Sigmoid colon (tissue), 7 donors: ENCODE data around the gene MED22. TPM values are rescaled to one million over a fixed set of nuclear protein-coding genes. Genes with fewer than 3 reads are reported as not detected.

ENCODE experiments used
- DNase-seq: peaks from one replicate; pipeline ENCODE4 v3.0.0-alpha.2; 2019
- H3K27ac ChIP-seq, 4 donors: fragments of 200-600 bp; sonication (generic); one replicate each; pipeline ENCODE4 v1.5.1; 2016 to 2019; ENCODE audit warnings: mild to moderate bottlenecking in 1 of 4
- H3K27me3 ChIP-seq, 3 donors: fragments of 200-600 bp; sonication (generic); one replicate each; pipeline ENCODE4 v1.5.1; 2019; ENCODE audit warnings: mild to moderate bottlenecking in 1 of 3
- H3K36me3 ChIP-seq, 4 donors: fragments of 200-600 bp; sonication (generic); one replicate each; pipeline ENCODE4 v1.5.1; 2016 to 2019
- H3K4me1 ChIP-seq, 4 donors: fragments of 200-600 bp; sonication (generic); one replicate each; pipeline ENCODE4 v1.5.1; 2017 to 2019
- H3K4me3 ChIP-seq, 4 donors: fragments of 200-600 bp; sonication (generic); one replicate each; pipeline ENCODE4 v1.5.1; 2017 to 2019; ENCODE audit warnings: mild to moderate bottlenecking in 2 of 4, moderate library complexity in 1 of 4
- H3K9me3 ChIP-seq, 4 donors: fragments of 200-600 bp in 3 of 4; sonication (generic) in 3 of 4; one replicate each; pipeline versions ENCODE4 v1.5.1 to v1.6.1; 2013 to 2019
- CTCF ChIP-seq, 4 experiments: fragments of 450-650 bp in 3 of 4; fragments of 200-600 bp in 1 of 4; IDR thresholded peaks; one replicate each; pipeline ENCODE4 v1.5.1; 2016 to 2019; ENCODE audit warnings: antibody characterized with exemption in 4 of 4, mild to moderate bottlenecking in 3 of 4, moderate library complexity in 2 of 4
- EP300 ChIP-seq, 4 donors: sonication (generic); formaldehyde crosslinking; IDR thresholded peaks; one replicate each; pipeline ENCODE4 v1.6.1; 2017; ENCODE audit warnings: antibody characterized with exemption in 4 of 4
- POLR2A ChIP-seq, 2 donors: fragments of 450-650 bp; IDR thresholded peaks; one replicate each; pipeline ENCODE4 v1.6.1; 2016; ENCODE audit warnings: antibody characterized with exemption in 2 of 2, mild to moderate bottlenecking in 2 of 2, moderate library complexity in 2 of 2
- POLR2AphosphoS5 ChIP-seq, 4 donors: sonication (generic); formaldehyde crosslinking; IDR thresholded peaks; one replicate each; pipeline ENCODE4 v1.6.1; 2017; ENCODE audit warnings: antibody characterized with exemption in 4 of 4
- WGBS, 2 donors: extraction: QIAGEN DNeasy Blood & Tissue Kit; methylation state at CpG; one replicate each; pipeline ENCODE4 v1.1.7; 2013; 5-methylcytosine and 5-hydroxymethylcytosine counted together
- intact Hi-C: fragments of 100-400 bp; cut with DNase I; formaldehyde crosslinking; loops from one replicate; pipeline ENCODE4 v1.15.1; 2023
- polyA plus RNA-seq, 3 donors: library from polyadenylated mRNA; stranded (reverse); fragments of 200-250 nt; gene quantifications; one replicate each; pipeline ENCODE4 v1.2.3, GENCODE V29; 2013
- total RNA-seq, 4 donors: library from RNA; depleted of rRNA; stranded (reverse); fragments of >200 nt; gene quantifications; one replicate each; pipeline ENCODE4 v1.1.0, GENCODE V29; 2016
- donor health status: healthy with polysubstance abuse.
- donor health status: Bipolar disorder and iron deficiency.
- donor health status: healthy.

MED22 gene
- total and polyA plus RNA-seq, 7 donors: 8.4 to 31.3 (median 23.7) TPM

DNA sequence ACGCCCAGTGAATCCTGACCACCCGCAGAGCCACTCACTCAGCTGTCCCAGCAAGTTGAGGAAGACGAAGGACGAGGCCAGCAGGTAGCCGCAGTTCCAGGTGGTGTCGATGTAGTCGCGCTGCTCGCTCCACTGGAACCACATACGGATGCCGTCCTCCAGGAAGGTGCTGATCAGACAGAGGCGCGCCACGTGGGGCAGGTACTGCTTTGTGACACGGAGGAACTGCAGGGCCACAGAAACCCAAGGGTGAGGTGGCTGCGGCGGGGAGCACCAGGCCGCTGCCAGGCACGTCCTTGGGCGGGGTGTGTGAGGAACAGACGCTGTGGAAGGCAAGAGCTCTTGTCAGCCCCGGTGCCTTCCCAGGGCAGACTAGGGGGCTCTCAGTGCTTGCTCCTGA lies 19.3 kb upstream of the MED22 start:
- intact Hi-C loops: no loop called here
- Histone ChIP-seq H3K4me3 (no peak overlapping the region), H3K36me3 (peaks cover 16 to 70% (median 38%) of the 10 kb centered on the region in 4 donors), H3K9me3 (no peaks in the 10 kb centered on the region), H3K27ac (no peak overlapping the region), H3K4me1 (peaks cover 0 to 55% (median 48%) of the 10 kb centered on the region in 4 donors), H3K27me3 (no peaks in the 10 kb centered on the region)
- no peak for DNase-seq
- TF ChIP-seq EP300 (IDR thresholded peaks at IDR 0.05) (no peak), CTCF (IDR thresholded peaks at IDR 0.05) (no peak), POLR2A (IDR thresholded peaks at IDR 0.05) (no peak), POLR2AphosphoS5 (IDR thresholded peaks at IDR 0.05) (no peak)
- 95% methylated on average over 22 of the region's 22 CpGs for whole genome bisulfite sequencing, 2 donors

DNA sequence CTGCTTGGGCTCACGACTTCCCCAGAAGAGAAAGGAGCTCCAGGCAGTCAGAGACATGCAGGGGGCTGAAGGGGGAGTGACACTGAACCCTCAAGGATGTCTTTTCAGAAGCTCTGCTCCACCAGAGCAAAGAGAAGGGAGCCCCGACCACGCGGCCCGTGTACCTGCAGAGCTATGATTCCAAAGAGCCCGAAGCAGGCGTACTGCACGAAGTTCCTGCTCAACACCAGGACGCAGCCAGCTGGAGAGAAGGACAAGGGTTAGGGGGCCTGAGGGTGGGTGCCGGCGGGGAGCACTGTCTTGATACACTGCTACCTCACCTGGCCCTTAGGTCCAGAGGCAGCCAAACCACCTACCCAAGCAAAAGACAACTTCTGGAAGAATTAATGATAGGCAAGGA lies 18.5 kb upstream of the MED22 start:
- intact Hi-C loops: no loop called here
- Histone ChIP-seq H3K36me3 (peaks cover 16 to 78% (median 42%) of the 10 kb centered on the region in 4 donors), H3K27me3 (no peaks in the 10 kb centered on the region), H3K4me3 (no peak overlapping the region), H3K4me1 (peaks cover 0 to 47% (median 41%) of the 10 kb centered on the region in 4 donors), H3K27ac (no peak overlapping the region), H3K9me3 (no peaks in the 10 kb centered on the region)
- TF ChIP-seq EP300 (IDR thresholded peaks at IDR 0.05) (no peak), CTCF (IDR thresholded peaks at IDR 0.05) (no peak), POLR2AphosphoS5 (IDR thresholded peaks at IDR 0.05) (no peak), POLR2A (IDR thresholded peaks at IDR 0.05) (no peak)
- 95% methylated on average over 11 of the region's 11 CpGs for WGBS, 2 donors
- DNase-seq: no peak

- intact Hi-C loops: no loop called here
- no peak for DNase-seq
- Histone ChIP-seq H3K27me3 (no peaks in the 10 kb centered on the region), H3K4me3 (no peak overlapping the region), H3K4me1 (peaks cover 0 to 12% (median 8%) of the 10 kb centered on the region in 4 donors), H3K9me3 (no peaks in the 10 kb centered on the region), H3K36me3 (peaks cover 16 to 78% (median 48%) of the 10 kb centered on the region in 4 donors), H3K27ac (no peak overlapping the region)
- WGBS, 2 donors: 89 to 92% methylated on average over 15 of the region's 15 CpGs
- TF ChIP-seq POLR2AphosphoS5 (IDR thresholded peaks at IDR 0.05) (no peak), POLR2A (IDR thresholded peaks at IDR 0.05) (no peak)
These were observed 14.6 kb upstream of the MED22 start for GRCh38 chr9:133362359-133363044.

DNA sequence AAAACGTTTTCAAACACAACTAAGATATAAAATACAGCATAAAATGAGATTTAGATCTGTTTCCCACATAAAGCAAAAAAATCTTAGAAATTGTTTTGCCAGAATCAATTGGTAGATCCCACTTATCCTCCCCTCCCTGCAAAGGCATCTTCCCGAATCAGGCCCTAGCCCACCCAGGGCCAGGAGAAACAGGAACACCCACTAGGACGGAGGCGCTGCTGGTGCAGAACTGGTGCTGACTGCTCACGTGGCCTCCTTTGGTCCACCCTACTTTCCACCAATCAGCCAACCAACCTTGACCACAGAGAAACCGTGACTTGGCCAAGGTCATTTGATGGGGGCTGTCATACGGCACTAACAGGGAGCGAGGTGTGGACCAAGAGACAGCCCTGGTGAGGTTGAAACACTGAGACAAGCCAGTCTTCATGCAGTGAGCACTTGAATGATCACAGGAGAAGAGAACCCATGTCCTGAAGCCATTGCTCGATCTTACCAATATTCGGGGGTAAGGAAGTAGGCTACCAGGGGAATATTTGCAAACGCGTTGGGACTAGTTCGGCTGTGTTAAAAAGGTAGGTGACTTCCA lies 13.7 kb upstream of the MED22 start:
- TF ChIP-seq POLR2A (IDR thresholded peaks at IDR 0.05): no peak
- H3K27me3 ChIP-seq: no peaks in the 10 kb centered on the region
- no peak for DNase-seq
- no peak overlapping the region for H3K4me3 ChIP-seq
- 85 to 88% methylated on average over 13 of the region's 13 CpGs for WGBS, 2 donors
- intact Hi-C loops: no loop called here
- peaks cover 0 to 16% (median 12%) of the 10 kb centered on the region in 4 donors for H3K4me1 ChIP-seq
- peaks cover 11 to 71% (median 42%) of the 10 kb centered on the region in 4 donors for H3K36me3 ChIP-seq
- no peak overlapping the region for H3K27ac ChIP-seq
- no peaks in the 10 kb centered on the region for H3K9me3 ChIP-seq

DNA sequence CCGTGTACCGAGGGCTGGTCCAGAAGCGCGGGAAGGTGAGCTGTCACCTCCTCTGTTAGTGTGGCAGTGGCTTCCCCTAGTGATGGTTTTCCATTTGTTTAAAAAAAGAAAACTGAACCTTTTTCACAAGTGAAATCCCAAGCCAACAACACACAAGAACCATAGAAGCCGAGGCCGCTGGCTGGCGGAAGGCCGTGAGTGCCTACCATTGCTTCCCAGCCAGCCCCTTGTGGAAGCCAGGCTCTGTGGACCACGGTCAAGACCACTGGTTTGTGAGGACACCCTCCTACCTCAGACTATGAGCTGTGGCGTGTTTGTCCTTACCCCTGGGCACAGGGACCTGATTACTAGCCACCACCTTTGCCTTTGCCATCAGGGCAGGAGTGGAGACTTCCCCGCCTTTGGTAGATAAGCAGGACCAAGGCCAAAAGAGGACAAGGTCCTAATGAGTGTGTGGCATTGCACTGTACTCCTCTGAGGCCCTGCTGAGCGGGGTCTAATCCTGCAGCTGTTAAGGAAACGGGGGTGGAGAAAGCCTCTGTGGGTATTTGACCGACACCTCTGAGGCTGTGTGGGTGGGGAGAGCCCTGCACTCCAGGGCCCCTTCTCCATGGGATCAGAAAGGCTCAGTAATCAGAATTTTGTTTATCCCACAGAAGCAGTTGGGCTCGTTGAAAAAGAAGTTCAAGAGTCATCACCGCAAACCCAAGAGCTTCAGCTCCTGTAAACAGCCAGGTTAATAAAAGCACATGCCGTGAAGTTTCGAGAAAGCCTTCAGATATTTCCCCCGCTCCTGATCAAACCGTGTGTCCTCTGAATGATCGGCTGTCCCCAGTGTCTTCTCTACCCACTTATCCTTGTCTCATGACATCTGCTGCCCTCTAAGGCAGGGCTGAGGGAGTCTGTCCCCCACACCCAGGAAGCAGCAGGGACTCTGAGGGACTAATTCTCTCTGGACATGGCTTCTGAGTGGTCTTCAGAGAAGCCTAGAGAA lies 12.8 kb upstream of the MED22 start:
- intact Hi-C loops: no loop called here
- 81% methylated on average over 21 of the region's 21 CpGs for WGBS, 2 donors
- Histone ChIP-seq H3K36me3 (peaks cover 2 to 62% (median 36%) of the 10 kb centered on the region in 4 donors), H3K4me1 (peaks cover 0 to 19% (median 14%) of the 10 kb centered on the region in 4 donors), H3K9me3 (no peaks in the 10 kb centered on the region), H3K27ac (no peak overlapping the region), H3K4me3 (no peak overlapping the region), H3K27me3 (no peaks in the 10 kb centered on the region)
- TF ChIP-seq CTCF (IDR thresholded peaks at IDR 0.05): no peak
- TF ChIP-seq POLR2A (IDR thresholded peaks at IDR 0.05): no peak
- TF ChIP-seq POLR2AphosphoS5 (IDR thresholded peaks at IDR 0.05): no peak
- TF ChIP-seq EP300 (IDR thresholded peaks at IDR 0.05): no peak
- no peak for DNase-seq
